Amniotic epithelial cell (primary cell): Measurements from ENCODE around the gene DNM2.
A peak's percentile ranks its signal among the peaks of the same experiment; 100 is the strongest.

Experiments
- DNase-seq: peaks from one replicate; pipeline ENCODE4 v3.0.0-alpha.2; 2010; ENCODE audit warnings: low read depth

DNM2 gene

GRCh38 chr19:10691178-10691881, 26.5 kb upstream of the DNM2 start:
- no peak for DNase-seq

DNA sequence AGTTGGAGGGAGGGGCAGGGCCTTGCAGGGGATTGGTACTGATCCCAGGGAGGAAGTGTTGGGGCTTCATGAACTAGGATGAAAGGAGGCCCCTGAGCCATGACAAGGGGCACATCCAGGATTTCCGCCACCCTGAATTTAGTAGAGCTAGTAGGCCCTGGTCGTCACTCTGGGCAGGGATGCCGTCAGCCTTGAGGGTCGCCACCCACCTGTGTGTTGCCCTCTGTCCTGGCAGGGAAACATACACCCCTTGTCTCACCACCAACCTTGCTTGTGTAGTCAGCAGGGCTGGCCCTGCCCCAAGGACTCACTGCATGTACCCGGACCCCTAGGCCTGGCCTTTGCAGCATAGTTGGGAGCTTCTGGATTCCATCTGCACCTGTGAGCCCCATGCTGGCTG, 26.0 kb upstream of the DNM2 start:
- DNase-seq: no peak

DNA sequence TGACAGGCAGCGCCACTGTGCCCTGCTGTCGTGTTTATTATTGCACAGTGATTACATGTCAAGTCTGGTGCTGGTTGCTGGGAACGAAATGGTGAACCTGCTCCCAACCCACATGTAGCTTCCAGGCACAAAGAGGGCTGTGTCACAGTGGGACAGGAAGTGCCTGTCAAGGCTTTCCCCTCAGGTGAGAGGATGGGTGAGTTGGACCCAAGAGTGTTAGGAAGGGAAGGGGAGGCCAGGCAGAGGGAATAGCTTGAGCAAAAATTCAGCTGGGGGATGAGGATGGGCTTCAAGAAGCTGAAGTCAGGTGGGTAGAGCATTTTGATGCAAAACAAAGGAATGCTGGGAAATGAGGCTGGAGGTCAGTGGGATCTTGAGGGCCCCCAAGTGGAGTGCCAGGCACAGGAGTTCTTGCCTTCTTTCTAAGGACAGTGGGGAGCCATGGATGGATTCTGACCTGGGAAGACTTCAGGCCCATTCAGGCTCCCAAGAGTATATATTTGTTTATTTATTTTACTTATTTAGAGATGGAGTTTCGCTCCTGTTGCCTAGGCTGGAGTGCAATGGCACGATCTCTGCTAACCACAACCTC, 25.1 kb upstream of the DNM2 start:
- no peak for DNase-seq

DNA sequence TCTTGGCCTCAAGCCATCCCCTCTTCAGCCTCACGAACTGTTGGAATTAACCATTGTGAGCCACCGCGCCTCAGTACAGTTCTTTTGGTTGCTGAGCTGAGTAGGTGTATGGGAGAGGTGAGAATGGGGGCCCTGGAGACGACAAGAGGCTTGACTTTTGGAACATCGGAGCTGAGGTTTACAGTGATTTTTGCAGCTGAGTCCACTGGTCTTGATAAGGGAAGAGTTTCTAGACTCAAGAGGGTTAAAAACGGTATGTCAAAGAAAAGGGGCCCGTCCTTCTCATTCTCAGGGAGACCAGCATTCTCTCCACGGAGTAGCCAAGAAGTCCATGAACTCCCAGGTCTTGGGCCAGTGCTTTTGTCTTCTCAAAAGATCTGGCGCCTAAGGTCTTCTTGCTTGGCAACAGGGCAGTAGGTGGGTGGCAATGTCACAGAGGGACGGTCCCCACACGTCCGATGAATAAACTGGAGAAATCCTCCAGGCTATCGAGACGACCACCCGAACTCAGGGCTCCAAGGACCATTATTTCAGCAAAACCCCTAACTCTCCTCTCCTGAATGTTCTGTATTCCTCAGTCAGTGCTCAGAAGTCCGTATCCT, 23.1 kb upstream of the DNM2 start:
- no peak for DNase-seq

- peak; percentile 91 for DNase-seq
These were observed 22.2 kb upstream of the DNM2 start for GRCh38 chr19:10695401-10696398.

DNA sequence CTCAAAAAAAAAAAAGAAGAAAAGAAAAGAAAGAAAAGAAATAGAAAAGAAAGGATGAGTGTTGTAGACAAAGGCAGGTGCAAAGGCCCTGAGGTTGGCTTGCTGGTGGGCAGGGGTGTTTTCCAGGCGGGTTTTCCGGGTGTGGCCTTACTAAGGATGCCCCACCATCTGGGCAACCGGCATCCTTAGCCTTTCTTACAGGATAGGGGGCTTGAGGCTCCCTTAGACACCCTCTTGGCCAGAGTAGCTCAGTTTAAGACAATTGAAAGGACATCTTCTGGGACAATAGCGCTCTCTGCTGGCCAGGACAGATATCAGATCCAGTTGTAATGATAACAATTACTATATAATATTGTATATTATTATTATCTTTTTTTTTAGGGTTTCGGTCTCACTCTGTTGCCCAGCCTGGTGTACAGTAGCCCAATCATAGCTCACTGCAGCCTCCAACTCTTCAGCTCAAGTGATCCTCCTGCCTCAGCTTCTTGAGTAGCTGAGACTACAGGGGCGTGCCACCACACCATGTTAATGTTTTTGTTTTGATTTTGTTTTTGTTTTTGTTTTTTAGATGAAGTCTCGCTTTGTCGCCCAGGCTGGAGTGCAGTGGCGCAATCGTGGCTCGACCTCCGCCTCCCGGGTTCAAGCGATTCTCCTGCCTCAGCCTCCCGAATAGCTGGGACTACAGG, 18.1 kb upstream of the DNM2 start:
- DNase-seq: peak; percentile 49

GRCh38 chr19:10701955-10702525, 15.8 kb upstream of the DNM2 start:
- DNase-seq: no peak

DNA sequence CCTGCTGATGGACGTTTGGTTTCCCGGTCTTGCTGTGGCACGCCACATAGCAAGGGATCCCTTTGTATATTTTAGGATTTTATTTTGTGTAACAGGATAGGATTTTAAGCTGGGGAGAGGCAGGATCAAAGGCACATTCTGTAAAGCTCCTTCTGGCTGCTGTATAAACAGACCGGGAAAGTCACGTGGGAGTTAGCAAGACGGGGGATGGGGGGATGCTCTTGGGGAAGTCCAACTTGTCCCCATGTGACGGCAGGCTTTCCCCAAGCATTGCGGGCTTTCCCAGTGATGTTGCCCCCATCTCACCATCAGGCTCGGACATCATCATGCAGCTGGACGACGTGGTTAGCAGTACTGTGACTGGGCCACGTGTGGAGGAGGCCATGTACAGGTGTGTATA, 10.9 kb upstream of the DNM2 start:
- no peak for DNase-seq

- DNase-seq: no peak
These were observed 10.4 kb upstream of the DNM2 start for GRCh38 chr19:10707440-10707839.

- DNase-seq: no peak
These were observed 9.6 kb upstream of the DNM2 start for GRCh38 chr19:10708291-10708690.

GRCh38 chr19:10712045-10712444, 5.8 kb upstream of the DNM2 start:
- DNase-seq: no peak

GRCh38 chr19:10712754-10713153, 5.1 kb upstream of the DNM2 start:
- no peak for DNase-seq

DNA sequence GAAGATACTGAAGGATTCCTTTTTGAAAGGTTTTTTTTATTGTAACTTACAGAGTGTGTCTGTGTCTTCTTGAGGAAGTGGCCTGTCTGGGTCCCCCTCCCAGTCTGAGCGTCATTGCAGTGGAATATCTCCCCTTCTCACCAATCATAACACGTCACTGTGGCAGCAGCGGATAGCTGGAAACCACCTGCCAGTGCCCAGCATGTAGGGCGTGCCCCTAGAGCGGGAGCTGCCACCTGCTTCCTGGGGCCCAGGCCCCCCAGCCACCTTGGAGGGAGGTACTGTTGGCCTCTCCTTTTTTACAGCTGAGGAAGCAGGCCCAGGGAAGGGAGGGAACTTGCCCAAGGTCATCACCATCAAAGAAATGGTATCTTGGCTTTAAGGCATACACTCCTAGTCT, 4.6 kb upstream of the DNM2 start:
- no peak for DNase-seq

GRCh38 chr19:10717054-10717355, 874 bp upstream of the DNM2 start:
- no peak for DNase-seq

- DNase-seq: no peak
These were observed 622 bp downstream of the DNM2 start for GRCh38 chr19:10718205-10719196.

DNA sequence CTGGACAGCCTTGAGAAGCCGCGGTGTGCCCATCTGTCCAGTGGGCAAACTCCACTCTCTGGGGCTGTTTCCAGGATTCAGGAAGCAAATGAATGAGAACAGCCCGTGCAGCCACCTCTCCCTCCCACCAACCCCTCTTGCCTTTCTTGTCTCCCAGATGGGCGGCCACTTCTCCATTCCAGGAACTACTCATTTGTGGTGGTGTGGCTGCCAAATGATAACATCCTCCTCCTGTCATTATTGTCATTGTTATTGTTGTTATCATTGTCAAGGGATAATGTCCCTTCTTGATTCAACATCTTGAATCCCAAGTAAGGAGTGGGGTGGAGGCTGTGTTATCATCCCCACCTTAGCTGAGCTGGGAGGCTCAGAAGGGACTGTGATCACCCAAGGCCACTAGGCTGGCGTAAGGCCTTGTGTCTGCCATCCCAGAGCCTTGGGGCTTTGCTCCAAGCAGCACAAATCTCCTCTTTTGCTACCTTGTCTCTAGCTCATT, 1.6 kb downstream of the DNM2 start:
- DNase-seq: no peak

DNA sequence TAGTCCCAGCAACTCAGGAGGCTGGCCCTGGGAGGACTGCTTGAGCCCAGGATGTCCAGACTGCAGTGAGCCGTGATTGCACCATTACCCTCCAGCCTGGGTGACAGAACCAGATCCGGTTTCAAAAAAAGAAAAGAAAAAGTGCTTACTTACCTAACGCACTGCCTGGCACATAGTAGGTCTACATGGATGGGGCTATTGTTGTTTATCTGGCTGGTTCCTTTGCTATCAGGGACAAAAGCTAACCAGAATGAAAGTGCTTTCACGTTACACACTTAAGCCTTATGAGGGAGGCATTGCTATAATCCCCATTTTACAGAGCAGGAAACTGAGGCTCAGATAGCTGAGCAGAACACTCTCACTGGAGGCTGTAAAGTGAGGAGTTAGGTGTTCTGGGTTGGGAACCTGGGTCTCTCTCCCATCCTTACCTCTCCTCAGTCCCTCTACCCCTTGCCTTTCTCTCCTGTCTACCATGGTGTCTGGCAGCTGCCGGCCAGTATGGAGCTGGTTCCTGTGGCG, 2.8 kb downstream of the DNM2 start:
- no peak for DNase-seq

GRCh38 chr19:10723591-10723990, 5.7 kb downstream of the DNM2 start:
- DNase-seq: no peak

DNA sequence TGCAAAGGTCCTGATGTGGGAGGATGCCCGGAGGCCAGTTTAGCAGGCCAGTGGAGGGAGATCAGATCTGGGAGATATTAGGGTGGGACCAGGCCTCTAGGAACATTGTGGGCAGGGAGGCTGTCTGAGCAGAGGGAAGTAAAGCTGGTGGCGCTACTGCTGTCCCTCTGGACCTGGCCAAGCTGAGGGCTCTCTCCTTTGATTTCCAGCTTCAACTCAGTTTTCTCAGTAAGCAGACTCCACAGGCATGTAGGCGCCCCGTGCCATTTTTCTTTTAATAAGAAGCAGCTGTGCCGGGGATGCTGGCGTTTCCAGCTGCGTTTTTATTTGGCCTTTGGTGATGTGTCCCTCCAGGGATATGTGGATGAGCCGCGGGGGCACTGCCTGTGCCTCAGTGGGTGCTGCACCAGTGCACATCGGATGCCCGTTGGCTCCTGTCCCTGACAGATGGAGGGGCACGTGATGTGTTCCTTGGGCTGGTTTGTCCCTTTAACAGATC, 6.7 kb downstream of the DNM2 start:
- DNase-seq: no peak

DNA sequence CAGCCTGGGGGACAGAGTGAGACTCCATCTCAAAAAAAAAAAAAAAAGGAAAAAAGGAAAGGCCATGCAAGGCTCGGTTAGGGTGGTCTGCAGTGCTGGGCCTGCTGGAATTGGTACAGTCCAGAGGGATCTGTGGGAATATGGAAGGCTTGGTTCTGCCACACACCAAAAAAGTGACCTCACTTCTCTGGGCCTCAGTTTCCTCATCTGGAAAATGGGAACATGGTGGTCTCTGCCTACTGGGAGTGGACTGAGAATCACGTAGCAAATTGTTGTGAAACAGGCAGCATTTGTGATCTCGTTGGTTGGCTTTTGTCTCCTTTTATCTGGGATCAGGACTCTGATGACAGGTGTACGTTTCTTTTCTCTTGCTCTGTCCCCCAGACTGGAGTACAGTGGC, 7.5 kb downstream of the DNM2 start:
- DNase-seq: no peak
